ENCODE results near the gene HLA-DOB.
"Not testable (repeated sequence)": the region's sequence is repeated elsewhere in the genome, so short reads cannot be mapped to it uniquely, and the experiment has no call there.

Gene HLA-DOB

GRCh38 chr6:32807020-32807580 lies 9.7 kb downstream of the HLA-DOB start:
- no peak for DNase-seq (ENCODE audit: low read depth)

- DNase-seq (ENCODE audit: low read depth) = not testable (repeated sequence)
These were observed 11.4 kb downstream of the HLA-DOB start for GRCh38 chr6:32805404-32805803.

- no peak for DNase-seq (ENCODE audit: low read depth)
These were observed 13.4 kb downstream of the HLA-DOB start for GRCh38 chr6:32803416-32803815.

GRCh38 chr6:32799740-32800139 lies 17.1 kb downstream of the HLA-DOB start:
- no peak for DNase-seq (ENCODE audit: low read depth)

- DNase-seq (ENCODE audit: low read depth) = no peak
These were observed 17.6 kb downstream of the HLA-DOB start for GRCh38 chr6:32799168-32799567.

GRCh38 chr6:32796848-32797776 lies 19.7 kb downstream of the HLA-DOB start:
- DNase-seq (ENCODE audit: low read depth) = no peak

- DNase-seq (ENCODE audit: low read depth) = no peak
These were observed 22.3 kb downstream of the HLA-DOB start for GRCh38 chr6:32794510-32794909.

GRCh38 chr6:32792901-32793435 lies 23.8 kb downstream of the HLA-DOB start:
- DNase-seq (ENCODE audit: low read depth) = no peak

- DNase-seq (ENCODE audit: low read depth) = no peak
These were observed 26.5 kb downstream of the HLA-DOB start for GRCh38 chr6:32790306-32790705.

GRCh38 chr6:32785781-32786533 lies 30.8 kb downstream of the HLA-DOB start:
- DNase-seq (ENCODE audit: low read depth) = no peak

- not testable (repeated sequence) for DNase-seq (ENCODE audit: low read depth)
These were observed 33.9 kb downstream of the HLA-DOB start for GRCh38 chr6:32782923-32783322.

GRCh38 chr6:32779036-32779435 lies 37.8 kb downstream of the HLA-DOB start:
- no peak for DNase-seq (ENCODE audit: low read depth)

- no peak for DNase-seq (ENCODE audit: low read depth)
These were observed 41.7 kb downstream of the HLA-DOB start for GRCh38 chr6:32775071-32775470.

GRCh38 chr6:32774426-32774825 lies 42.4 kb downstream of the HLA-DOB start:
- DNase-seq (ENCODE audit: low read depth) = no peak

GRCh38 chr6:32772656-32773055 lies 44.1 kb downstream of the HLA-DOB start:
- no peak for DNase-seq (ENCODE audit: low read depth)

- DNase-seq (ENCODE audit: low read depth) = no peak
These were observed 52.8 kb downstream of the HLA-DOB start for GRCh38 chr6:32764048-32764447.

- DNase-seq (ENCODE audit: low read depth) = no peak
These were observed 53.4 kb downstream of the HLA-DOB start, which contains the start of gene HLA-DQB2 for GRCh38 chr6:32763421-32763820. TSS of gene HLA-DQB2 (minus strand) at chr6:32763532. CDS start at chr6:32763470, 62 bp downstream.
